Prostate gland (tissue), 2 donors: ENCODE data around the gene KIF16B. TPM values are rescaled to one million over a fixed set of nuclear protein-coding genes. Genes with fewer than 3 reads are reported as not detected.

Source experiments
- DNase-seq: peaks from one replicate; pipeline ENCODE4 v3.0.0-alpha.2; 2019; ENCODE audit warnings: low spot score
- H3K27ac ChIP-seq, 2 donors: fragments of 200-600 bp; sonication (generic); 2 replicates each; pipeline ENCODE4 v1.5.1; 2017 to 2019
- H3K27me3 ChIP-seq: fragments of 200-600 bp; sonication (generic); replicated peaks from 2 replicates; pipeline ENCODE4 v1.5.1; 2019; ENCODE audit not compliant: insufficient read depth
- H3K36me3 ChIP-seq, 2 donors: fragments of 200-600 bp; sonication (generic); 1 replicate in 1 of 2; 2 replicates in 1 of 2; pipeline versions ENCODE4 v1.5.1 to v1.8.1; 2017 to 2019
- H3K4me1 ChIP-seq: fragments of 200-600 bp; sonication (generic); replicated peaks from 2 replicates; pipeline ENCODE4 v1.5.1; 2019
- H3K4me3 ChIP-seq, 2 donors: fragments of 200-600 bp; sonication (generic); 2 replicates each; pipeline ENCODE4 v1.5.1; 2017 to 2019
- H3K9me3 ChIP-seq: fragments of 200-600 bp; sonication (generic); 2 replicates; pipeline ENCODE4 v1.5.1; 2017
- POLR2A ChIP-seq: fragments of 450-650 bp; IDR thresholded peaks from one replicate; pipeline ENCODE4 v1.6.1; 2016; ENCODE audit warnings: antibody characterized with exemption, mild to moderate bottlenecking
- POLR2AphosphoS5 ChIP-seq: sonication (generic); formaldehyde crosslinking; IDR thresholded peaks from one replicate; pipeline ENCODE4 v1.6.1; 2017; ENCODE audit warnings: antibody characterized with exemption
- WGBS: methylation state at CpG from one replicate; pipeline ENCODE4 v1.1.5; 2018; 5-methylcytosine and 5-hydroxymethylcytosine counted together
- intact Hi-C: fragments of 100-400 bp; cut with DNase I; formaldehyde crosslinking; loops from one replicate; pipeline ENCODE4 v1.14.2; 2022
- total RNA-seq, 2 donors: library from RNA; depleted of rRNA; stranded (reverse); fragments of >200 nt; gene quantifications; one replicate each; pipeline ENCODE4 v1.1.0, GENCODE V29; 2016
- TF ChIP-seq, protein P1 (sequence below), 4 experiments: fragments of 200-600 bp in 2 of 4; fragments of 450-650 bp in 2 of 4; sonication (generic) in 2 of 4; IDR thresholded peaks; 1 replicate in 3 of 4; 2 replicates in 1 of 4; pipeline ENCODE4 v1.5.1; 2016 to 2019; ENCODE audit warnings: antibody characterized with exemption in 4 of 4, mild to moderate bottlenecking in 2 of 4, moderate library complexity in 2 of 4

The KIF16B gene
- total RNA-seq, 2 donors from 2014 or later, result 11.5 to 24.4 TPM

DNA sequence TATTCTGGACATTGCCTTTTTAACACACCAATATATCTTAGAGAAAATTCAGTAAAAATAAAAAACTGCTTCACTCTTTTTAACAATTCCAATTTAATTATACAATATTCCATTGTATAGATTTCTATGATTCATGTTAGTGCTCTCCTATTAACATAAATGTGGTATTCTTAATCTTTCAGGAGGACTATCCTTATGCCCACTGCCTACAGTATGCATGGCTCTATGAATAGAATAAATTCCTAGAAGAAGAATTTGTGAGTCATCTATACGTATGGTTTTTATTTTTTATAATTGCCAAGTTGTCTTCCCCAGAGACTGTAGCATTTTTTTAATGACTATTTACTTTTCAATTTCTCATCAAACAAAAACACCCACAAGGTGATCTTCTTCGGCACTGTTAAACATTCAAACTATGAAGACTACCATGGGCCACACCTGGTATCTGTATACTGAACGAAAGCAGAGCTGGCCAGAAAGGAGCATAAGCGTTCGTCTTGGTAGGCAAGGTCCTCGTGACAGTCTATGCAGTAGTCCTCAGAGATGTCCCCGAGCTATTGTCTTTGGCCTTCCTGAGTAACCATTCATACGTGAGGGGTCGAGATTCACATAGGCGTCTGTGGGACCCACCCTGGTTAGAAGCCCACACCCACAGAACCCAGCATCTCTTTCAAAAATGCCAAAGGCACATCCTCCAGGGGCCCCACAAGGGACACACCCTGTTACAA, 74.6 kb downstream of the KIF16B start:
- TF ChIP-seq POLR2AphosphoS5 (no peak), POLR2A (no peak)
- TF ChIP-seq, protein P1, sequence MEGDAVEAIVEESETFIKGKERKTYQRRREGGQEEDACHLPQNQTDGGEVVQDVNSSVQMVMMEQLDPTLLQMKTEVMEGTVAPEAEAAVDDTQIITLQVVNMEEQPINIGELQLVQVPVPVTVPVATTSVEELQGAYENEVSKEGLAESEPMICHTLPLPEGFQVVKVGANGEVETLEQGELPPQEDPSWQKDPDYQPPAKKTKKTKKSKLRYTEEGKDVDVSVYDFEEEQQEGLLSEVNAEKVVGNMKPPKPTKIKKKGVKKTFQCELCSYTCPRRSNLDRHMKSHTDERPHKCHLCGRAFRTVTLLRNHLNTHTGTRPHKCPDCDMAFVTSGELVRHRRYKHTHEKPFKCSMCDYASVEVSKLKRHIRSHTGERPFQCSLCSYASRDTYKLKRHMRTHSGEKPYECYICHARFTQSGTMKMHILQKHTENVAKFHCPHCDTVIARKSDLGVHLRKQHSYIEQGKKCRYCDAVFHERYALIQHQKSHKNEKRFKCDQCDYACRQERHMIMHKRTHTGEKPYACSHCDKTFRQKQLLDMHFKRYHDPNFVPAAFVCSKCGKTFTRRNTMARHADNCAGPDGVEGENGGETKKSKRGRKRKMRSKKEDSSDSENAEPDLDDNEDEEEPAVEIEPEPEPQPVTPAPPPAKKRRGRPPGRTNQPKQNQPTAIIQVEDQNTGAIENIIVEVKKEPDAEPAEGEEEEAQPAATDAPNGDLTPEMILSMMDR (IDR thresholded peaks at IDR 0.05), result no peak
- no peaks in the 10 kb centered on the region for H3K36me3 ChIP-seq
- H3K27me3 ChIP-seq, result no peaks in the 10 kb centered on the region
- no peaks in the 10 kb centered on the region for H3K4me1 ChIP-seq
- H3K9me3 ChIP-seq, result no peaks in the 10 kb centered on the region
- DNase-seq, result no peak
- WGBS, result 86% methylated on average over 10 of the region's 10 CpGs
- intact Hi-C loops, result no loop called here
- no peak overlapping the region for H3K4me3 ChIP-seq
- no peak overlapping the region for H3K27ac ChIP-seq

DNA sequence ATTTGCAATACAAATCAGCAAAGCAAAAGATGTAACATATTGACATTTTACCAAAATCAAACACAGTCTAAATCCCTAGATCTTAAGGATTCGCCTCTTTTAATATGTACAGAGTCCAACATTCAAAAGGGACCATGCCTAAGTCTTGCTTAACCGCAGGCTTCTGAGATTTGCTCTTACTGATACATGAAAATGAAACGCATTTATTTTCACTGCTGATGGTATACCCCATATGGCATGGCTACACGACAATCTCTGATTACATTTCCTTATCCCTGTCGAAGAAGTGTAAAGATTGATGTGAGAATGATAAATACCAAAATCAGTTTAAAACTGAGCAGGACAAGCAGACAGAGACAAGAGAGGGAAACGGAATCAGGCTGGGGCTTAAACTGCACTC, 75.4 kb downstream of the KIF16B start:
- H3K27me3 ChIP-seq, result no peaks in the 10 kb centered on the region
- TF ChIP-seq POLR2AphosphoS5 (no peak), POLR2A (no peak)
- TF ChIP-seq, protein P1 (IDR thresholded peaks at IDR 0.05), result no peak
- WGBS, result 93% methylated on average over 6 of the region's 6 CpGs
- intact Hi-C loops, result no loop called here
- no peak overlapping the region for H3K4me3 ChIP-seq
- H3K4me1 ChIP-seq, result no peaks in the 10 kb centered on the region
- no peak for DNase-seq
- no peaks in the 10 kb centered on the region for H3K9me3 ChIP-seq
- no peak overlapping the region for H3K27ac ChIP-seq
- no peaks in the 10 kb centered on the region for H3K36me3 ChIP-seq

DNA sequence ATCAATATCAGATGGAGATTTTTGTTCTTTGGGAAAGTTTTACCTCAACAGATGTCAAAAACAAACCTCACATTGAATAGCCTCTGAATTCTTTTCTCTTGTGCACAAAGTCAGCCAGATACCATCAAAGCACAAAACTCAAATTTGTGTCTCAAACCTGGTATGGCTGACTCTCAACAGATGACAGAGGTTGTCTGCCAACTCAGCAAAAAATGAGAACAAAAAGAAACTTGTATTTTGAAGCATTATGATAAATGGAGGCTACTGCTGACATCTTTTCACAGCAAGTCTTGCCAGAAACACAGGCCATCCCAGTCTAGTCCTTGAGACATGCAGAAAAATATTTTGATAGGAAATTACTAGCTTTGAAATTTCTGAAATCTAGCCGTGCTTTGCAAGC, 79.8 kb downstream of the KIF16B start:
- 90% methylated on average over 1 of the region's 1 CpG for WGBS
- TF ChIP-seq, protein P1 (IDR thresholded peaks at IDR 0.05), result no peak
- TF ChIP-seq POLR2A (no peak), POLR2AphosphoS5 (no peak)
- H3K36me3 ChIP-seq, result no peaks in the 10 kb centered on the region
- H3K4me1 ChIP-seq, result no peaks in the 10 kb centered on the region
- no peak overlapping the region for H3K27ac ChIP-seq
- intact Hi-C loops, result no loop called here
- no peak overlapping the region for H3K4me3 ChIP-seq
- H3K9me3 ChIP-seq, result no peaks in the 10 kb centered on the region
- no peaks in the 10 kb centered on the region for H3K27me3 ChIP-seq
- no peak for DNase-seq

GRCh38 chr20:16491294-16491905, 81.8 kb downstream of the KIF16B start:
- Histone ChIP-seq H3K27ac (no peak overlapping the region), H3K27me3 (no peaks in the 10 kb centered on the region), H3K4me3 (no peak overlapping the region), H3K4me1 (no peaks in the 10 kb centered on the region), H3K36me3 (no peaks in the 10 kb centered on the region), H3K9me3 (no peaks in the 10 kb centered on the region)
- TF ChIP-seq POLR2AphosphoS5 (no peak), POLR2A (no peak)
- intact Hi-C loops, result no loop called here
- WGBS, result 59% methylated on average over 7 of the region's 7 CpGs
- DNase-seq, result no peak

DNA sequence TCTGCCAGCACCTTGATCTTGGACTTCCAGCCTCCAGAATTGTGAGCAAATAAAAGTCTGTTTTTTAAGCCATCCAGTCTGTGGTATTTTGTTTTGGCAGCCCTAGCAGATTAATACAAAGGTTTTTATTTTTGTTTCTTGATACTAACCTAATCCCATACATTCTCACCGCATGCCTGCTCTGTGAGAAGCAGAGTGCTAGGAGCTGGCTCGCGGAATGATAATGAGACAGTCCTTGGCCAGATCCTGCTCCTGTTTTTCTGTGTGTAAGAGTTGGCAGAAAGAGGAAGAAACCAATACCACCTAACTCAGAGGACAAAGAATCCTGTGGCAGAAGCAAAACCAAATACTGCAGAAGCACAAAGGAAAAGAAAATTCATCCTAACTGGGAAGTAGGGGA, 82.6 kb downstream of the KIF16B start:
- intact Hi-C loops, result no loop called here
- Histone ChIP-seq H3K27me3 (no peaks in the 10 kb centered on the region), H3K4me3 (no peak overlapping the region), H3K9me3 (no peaks in the 10 kb centered on the region), H3K4me1 (no peaks in the 10 kb centered on the region), H3K27ac (no peak overlapping the region), H3K36me3 (no peaks in the 10 kb centered on the region)
- no peak for DNase-seq
- TF ChIP-seq POLR2A (no peak), POLR2AphosphoS5 (no peak)
- TF ChIP-seq, protein P1 (IDR thresholded peaks at IDR 0.05), result no peak
- WGBS, result 67% methylated on average over 3 of the region's 3 CpGs
